ENCODE data around the gene MAP2K3. TPM values are rescaled to one million over a fixed set of nuclear protein-coding genes. Genes with fewer than 3 reads are reported as not detected.
"Not testable (repeated sequence)": the region's sequence is repeated elsewhere in the genome, so short reads cannot be mapped to it uniquely, and the experiment has no call there.

Gene MAP2K3
- total RNA-seq, 1 experiment from 2014 or later: 98.1 TPM

- H3K79me2 ChIP-seq (ENCODE audit: low read depth); CTCF ChIA-PET; BruUV-seq (replicated peaks); H3K9me3 ChIP-seq (ENCODE audit: insufficient read depth, low read depth); H3K36me3 ChIP-seq (ENCODE audit: low read depth); H3K27me3 ChIP-seq (ENCODE audit: insufficient read depth, low read depth); POLR2A ChIA-PET (ENCODE audit: unreplicated experiment); H4K20me1 ChIP-seq (ENCODE audit: insufficient read depth); H3K4me1 ChIP-seq (replicated peaks; ENCODE audit: insufficient read depth); H3F3A ChIP-seq (ENCODE audit: insufficient read depth, low read depth); H3K27ac ChIP-seq; H3K9me2 ChIP-seq (ENCODE audit: insufficient read depth); DNase-seq: not testable (repeated sequence)
- peak overlapping the region; percentile 71 for H3K4me3 ChIP-seq
- H2AFZ ChIP-seq: peak overlapping the region; percentile 85
- intact Hi-C loops (cut with micrococcal nuclease; ENCODE audit: unreplicated experiment): loop anchor here (5.0 kb wide), 1 partner anchor 134 kb away; no protein-coding TSS in a partner anchor
- peak overlapping the region; percentile 76 for H3K4me2 ChIP-seq
Measured at GRCh38 chr17:21323257-21324111, 39.0 kb downstream of the MAP2K3 start.

GRCh38 chr17:21324741-21325140, 40.2 kb downstream of the MAP2K3 start:
- H3K27ac ChIP-seq; H3F3A ChIP-seq (ENCODE audit: insufficient read depth, low read depth); CTCF ChIA-PET; H3K27me3 ChIP-seq (ENCODE audit: insufficient read depth, low read depth); H4K20me1 ChIP-seq (ENCODE audit: insufficient read depth); H3K4me1 ChIP-seq (replicated peaks; ENCODE audit: insufficient read depth); H3K4me3 ChIP-seq; H3K9me2 ChIP-seq (ENCODE audit: insufficient read depth); H3K4me2 ChIP-seq; BruUV-seq (replicated peaks); H3K36me3 ChIP-seq (ENCODE audit: low read depth); DNase-seq; H3K9me3 ChIP-seq (ENCODE audit: insufficient read depth, low read depth); H3K79me2 ChIP-seq (ENCODE audit: low read depth); H2AFZ ChIP-seq; POLR2A ChIA-PET (ENCODE audit: unreplicated experiment): not testable (repeated sequence)
- intact Hi-C loops (cut with micrococcal nuclease; ENCODE audit: unreplicated experiment): loop anchor here (5.0 kb wide), 1 partner anchor 133 kb away; no protein-coding TSS in a partner anchor

- H3F3A ChIP-seq (ENCODE audit: insufficient read depth, low read depth); H2AFZ ChIP-seq; DNase-seq; H3K27me3 ChIP-seq (ENCODE audit: insufficient read depth, low read depth); intact Hi-C loops (cut with micrococcal nuclease; ENCODE audit: unreplicated experiment); H3K79me2 ChIP-seq (ENCODE audit: low read depth); H3K36me3 ChIP-seq (ENCODE audit: low read depth); H3K4me3 ChIP-seq; BruUV-seq (replicated peaks); CTCF ChIA-PET; POLR2A ChIA-PET (ENCODE audit: unreplicated experiment); H3K9me3 ChIP-seq (ENCODE audit: insufficient read depth, low read depth); H3K4me2 ChIP-seq; H4K20me1 ChIP-seq (ENCODE audit: insufficient read depth); H3K27ac ChIP-seq; H3K4me1 ChIP-seq (replicated peaks; ENCODE audit: insufficient read depth); H3K9me2 ChIP-seq (ENCODE audit: insufficient read depth): not testable (repeated sequence)
Measured at GRCh38 chr17:21327921-21328320, 43.4 kb downstream of the MAP2K3 start.

- H3K79me2 ChIP-seq (ENCODE audit: low read depth); BruUV-seq (replicated peaks); intact Hi-C loops (cut with micrococcal nuclease; ENCODE audit: unreplicated experiment); H3K27ac ChIP-seq; H3K27me3 ChIP-seq (ENCODE audit: insufficient read depth, low read depth); CTCF ChIA-PET; DNase-seq; H4K20me1 ChIP-seq (ENCODE audit: insufficient read depth); H3K9me3 ChIP-seq (ENCODE audit: insufficient read depth, low read depth); H3K4me2 ChIP-seq; H3F3A ChIP-seq (ENCODE audit: insufficient read depth, low read depth); H3K36me3 ChIP-seq (ENCODE audit: low read depth); H3K4me3 ChIP-seq; H3K9me2 ChIP-seq (ENCODE audit: insufficient read depth); H3K4me1 ChIP-seq (replicated peaks; ENCODE audit: insufficient read depth); H2AFZ ChIP-seq; POLR2A ChIA-PET (ENCODE audit: unreplicated experiment): not testable (repeated sequence)
Measured at GRCh38 chr17:21328778-21329177, 44.3 kb downstream of the MAP2K3 start.

- H3K79me2 ChIP-seq (ENCODE audit: low read depth): no peaks in the 10 kb centered on the region
- CTCF ChIA-PET: no interaction called here
- H3K9me2 ChIP-seq (ENCODE audit: insufficient read depth): no peaks in the 10 kb centered on the region
- TF ChIP-seq CTCF (conservative IDR thresholded peaks at IDR 0.05) (no peak), EZH2 (IDR thresholded peaks at IDR 0.05; ENCODE audit: low read depth) (no peak)
- intact Hi-C loops (cut with micrococcal nuclease; ENCODE audit: unreplicated experiment): no loop called here
- POLR2A ChIA-PET (ENCODE audit: unreplicated experiment): no interaction called here
- no peak for DNase-seq
- BruUV-seq (replicated peaks): no TSS peak
- no peaks in the 10 kb centered on the region for H4K20me1 ChIP-seq (ENCODE audit: insufficient read depth)
- no peaks in the 10 kb centered on the region for H3K9me3 ChIP-seq (ENCODE audit: insufficient read depth, low read depth)
- no peak overlapping the region for H3K27ac ChIP-seq
- H3K27me3 ChIP-seq (ENCODE audit: insufficient read depth, low read depth): no peaks in the 10 kb centered on the region
- H3K36me3 ChIP-seq (ENCODE audit: low read depth): no peaks in the 10 kb centered on the region
- H3K4me2 ChIP-seq: no peak overlapping the region
- H2AFZ ChIP-seq: no peak overlapping the region
- no peaks in the 10 kb centered on the region for H3F3A ChIP-seq (ENCODE audit: insufficient read depth, low read depth)
- no peaks in the 10 kb centered on the region for H3K4me1 ChIP-seq (replicated peaks; ENCODE audit: insufficient read depth)
- H3K4me3 ChIP-seq: no peak overlapping the region
Measured at GRCh38 chr17:21330436-21331160, 46.1 kb downstream of the MAP2K3 start.

GRCh38 chr17:21336541-21337294, 52.2 kb downstream of the MAP2K3 start:
- H3F3A ChIP-seq (ENCODE audit: insufficient read depth, low read depth); CTCF ChIA-PET; H2AFZ ChIP-seq; H3K9me3 ChIP-seq (ENCODE audit: insufficient read depth, low read depth); POLR2A ChIA-PET (ENCODE audit: unreplicated experiment); H3K9me2 ChIP-seq (ENCODE audit: insufficient read depth); H4K20me1 ChIP-seq (ENCODE audit: insufficient read depth); H3K79me2 ChIP-seq (ENCODE audit: low read depth); intact Hi-C loops (cut with micrococcal nuclease; ENCODE audit: unreplicated experiment); H3K27me3 ChIP-seq (ENCODE audit: insufficient read depth, low read depth); H3K4me3 ChIP-seq; H3K36me3 ChIP-seq (ENCODE audit: low read depth): not testable (repeated sequence)
- Histone ChIP-seq H3K4me1 (replicated peaks; ENCODE audit: insufficient read depth) (peaks cover 19% of the 10 kb centered on the region), H3K4me2 (peak overlapping the region; percentile 53), H3K27ac (peak overlapping the region; percentile 55)
- DNase-seq: peak; percentile 43 to 86
- TSS peak; percentile 52 for BruUV-seq (replicated peaks)

Data from PC-9 (cell line).